HepG2 (cell line): ENCODE data around the gene FXR2. TPM values are rescaled to one million over a fixed set of nuclear protein-coding genes. Genes with fewer than 3 reads are reported as not detected.
A peak's percentile ranks its signal among the peaks of the same experiment; 100 is the strongest.

Experiments used
- AGO2 ChIP-seq: fragments of 200-400 bp; formaldehyde crosslinking; optimal IDR thresholded peaks from 2 replicates; pipeline ENCODE3; 2017; ENCODE audit warnings: mild to moderate bottlenecking, low read depth, low read length, moderate library complexity
- ARHGAP35 ChIP-seq: sonication (generic); formaldehyde crosslinking; IDR thresholded peaks from 2 replicates; pipeline ENCODE4 v1.9.0; 2022; ENCODE audit warnings: mild to moderate bottlenecking, inconsistent platforms, moderate library complexity, missing genetic modification reagents, borderline replicate concordance
- CENPT ChIP-seq: sonication (generic); formaldehyde crosslinking; IDR thresholded peaks from 2 replicates; pipeline ENCODE4 v1.8.0; 2022; ENCODE audit warnings: low read depth, mild to moderate bottlenecking, moderate library complexity, missing genetic modification reagents
- ELF4 ChIP-seq: sonication (generic); formaldehyde crosslinking; IDR thresholded peaks from 2 replicates; pipeline ENCODE4 v1.5.0; 2020; ENCODE audit warnings: missing genetic modification reagents, mild to moderate bottlenecking, moderate library complexity, borderline replicate concordance
- GATAD1 ChIP-seq: IDR thresholded peaks from 2 replicates; pipeline ENCODE4 v1.6.1; 2016; ENCODE audit warnings: missing genetic modification reagents, missing compliant biosample characterization
- HNF4A ChIP-seq: sonication (generic); formaldehyde crosslinking; IDR thresholded peaks from 2 replicates; pipeline ENCODE4 v1.4.0; 2020; ENCODE audit warnings: missing genetic modification reagents
- KDM5A ChIP-seq: fragments of 200-600 bp; sonication (generic); IDR thresholded peaks from 2 replicates; pipeline ENCODE4 v1.7.0; 2018; ENCODE audit warnings: antibody characterized with exemption, mild to moderate bottlenecking, low read length, borderline replicate concordance
- KLF11 ChIP-seq: IDR thresholded peaks from 2 replicates; pipeline ENCODE4 v1.6.1; 2016; ENCODE audit warnings: missing compliant biosample characterization
- KLF13 ChIP-seq: sonication (generic); formaldehyde crosslinking; IDR thresholded peaks from 2 replicates; pipeline ENCODE4 v1.4.0; 2020; ENCODE audit warnings: mild to moderate bottlenecking, missing genetic modification reagents
- KLF6 ChIP-seq: IDR thresholded peaks from 2 replicates; pipeline ENCODE4 v1.8.0; 2016; ENCODE audit warnings: missing biosample characterization, missing genetic modification reagents
- MLLT10 ChIP-seq: sonication (generic); formaldehyde crosslinking; IDR thresholded peaks from 2 replicates; pipeline ENCODE4 v1.4.0; 2020; ENCODE audit warnings: missing genetic modification reagents
- NFIB ChIP-seq: sonication (generic); formaldehyde crosslinking; IDR thresholded peaks from 2 replicates; pipeline ENCODE4 v1.9.0; 2021; ENCODE audit warnings: missing genetic modification reagents, mild to moderate bottlenecking, borderline replicate concordance
- NR3C1 ChIP-seq: sonication (generic); formaldehyde crosslinking; IDR thresholded peaks from 2 replicates; pipeline ENCODE4 v1.4.0; 2020; ENCODE audit warnings: missing genetic modification reagents
- RBM39 ChIP-seq: fragments of 200-400 bp; formaldehyde crosslinking; IDR thresholded peaks from one replicate; pipeline ENCODE4 v1.6.1; 2018; ENCODE audit warnings: antibody characterized with exemption, mild to moderate bottlenecking, low read depth, low read length; ENCODE audit not compliant: poor library complexity, severe bottlenecking
- RNF2 ChIP-seq: fragments of 450-650 bp; conservative IDR thresholded peaks from 2 replicates; pipeline ENCODE4 v1.6.1; 2016; ENCODE audit warnings: low read depth
- ZFP90 ChIP-seq: sonication (generic); formaldehyde crosslinking; IDR thresholded peaks from 2 replicates; pipeline ENCODE4 v1.8.0; 2022; ENCODE audit warnings: missing genetic modification reagents, mild to moderate bottlenecking, inconsistent platforms, borderline replicate concordance
- ZNF264 ChIP-seq: sonication (generic); formaldehyde crosslinking; IDR thresholded peaks from 2 replicates; pipeline ENCODE4 v1.4.0; 2020; ENCODE audit warnings: missing genetic modification reagents
- ZNF644 ChIP-seq: IDR thresholded peaks from 2 replicates; pipeline ENCODE4 v1.6.1; 2016; ENCODE audit warnings: low read depth
- polyA plus RNA-seq, 8 experiments: library from polyadenylated mRNA; depleted of rRNA in 3 of 8; stranded (reverse) in 7 of 8; unstranded in 1 of 8; fragments of >200 nt; fragmentation: Illumina TruSeq in 4 of 8; extraction: Trizol in 4 of 8; gene quantifications; 2 replicates each; pipeline versions ENCODE4 v1.2.1 to v1.2.3, GENCODE V29; 2011 to 2016; ENCODE audit warnings: low read depth in 4 of 8, missing spikeins in 1 of 8, mixed read lengths in 1 of 8; ENCODE audit not compliant: insufficient read depth in 1 of 8
- total RNA-seq, 5 experiments: library from RNA; depleted of rRNA; stranded (reverse); fragments of >200 nt; fragmentation: Illumina TruSeq; extraction: Trizol; gene quantifications; 2 replicates each; pipeline ENCODE4 v1.2.3, GENCODE V29; 2016; ENCODE audit warnings: low read depth in 1 of 5
- TF ChIP-seq, protein P1 (sequence below): sonication (generic); formaldehyde crosslinking; IDR thresholded peaks from 2 replicates; pipeline ENCODE4 v1.5.1; 2020; ENCODE audit warnings: mild to moderate bottlenecking, missing genetic modification reagents
- TF ChIP-seq, protein P2 (sequence below): sonication (generic); formaldehyde crosslinking; IDR thresholded peaks from 2 replicates; pipeline ENCODE4 v1.4.0; 2020; ENCODE audit warnings: missing genetic modification reagents, borderline replicate concordance
- TF ChIP-seq, protein P3 (sequence below): sonication (generic); formaldehyde crosslinking; IDR thresholded peaks from 2 replicates; pipeline ENCODE4 v1.9.0; 2022; ENCODE audit warnings: low read depth, missing genetic modification reagents

FXR2 gene
- total and polyA plus RNA-seq, 2 of the 13 experiments (the other 11 are each of a cell fraction or from before 2014, with no cell fraction given), result 20.9 to 24.4 TPM

DNA sequence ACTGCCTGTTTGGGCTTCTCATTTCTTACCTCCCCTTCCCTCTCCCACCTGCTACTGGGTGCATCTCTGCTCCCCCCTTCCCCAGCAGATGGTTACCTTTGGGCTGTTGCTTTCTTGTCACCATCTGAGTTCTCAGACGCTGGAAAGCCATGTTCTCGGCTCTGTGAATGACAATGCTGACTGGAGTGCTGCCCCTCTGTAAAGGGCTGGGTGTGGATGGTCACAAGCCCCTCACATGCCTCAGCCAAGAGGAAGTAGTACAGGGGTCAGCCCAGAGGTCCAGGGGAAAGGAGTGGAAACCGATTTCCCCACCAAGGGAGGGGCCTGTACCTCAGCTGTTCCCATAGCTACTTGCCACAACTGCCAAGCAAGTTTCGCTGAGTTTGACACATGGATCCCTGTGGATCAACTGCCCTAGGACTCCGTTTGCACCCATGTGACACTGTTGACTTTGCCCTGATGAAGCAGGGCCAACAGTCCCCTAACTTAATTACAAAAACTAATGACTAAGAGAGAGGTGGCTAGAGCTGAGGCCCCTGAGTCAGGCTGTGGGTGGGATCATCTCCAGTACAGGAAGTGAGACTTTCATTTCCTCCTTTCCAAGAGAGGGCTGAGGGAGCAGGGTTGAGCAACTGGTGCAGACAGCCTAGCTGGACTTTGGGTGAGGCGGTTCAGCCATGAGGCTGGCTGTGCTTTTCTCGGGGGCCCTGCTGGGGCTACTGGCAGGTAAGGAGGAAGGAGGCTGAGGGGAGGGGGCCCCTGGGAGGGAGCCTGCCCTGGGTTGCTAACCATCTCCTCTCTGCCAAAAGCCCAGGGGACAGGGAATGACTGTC lies 35.5 kb downstream of the FXR2 start, which contains the start of gene CD68 (continued):
- peak; percentile 78; the same call in 1 of the 2 replicates for TF ChIP-seq ZFP90 (CRISPR knock-in tag)
- TF ChIP-seq RNF2, result 0 out of 2 replicates have a peak, but pooled peaks have one; percentile 46
- TF ChIP-seq HNF4A (CRISPR knock-in tag), result peak; percentile 73
- TF ChIP-seq NR3C1, result no peak
- no peak for TF ChIP-seq KLF11 (CRISPR knock-in tag)
- TF ChIP-seq, protein P1, sequence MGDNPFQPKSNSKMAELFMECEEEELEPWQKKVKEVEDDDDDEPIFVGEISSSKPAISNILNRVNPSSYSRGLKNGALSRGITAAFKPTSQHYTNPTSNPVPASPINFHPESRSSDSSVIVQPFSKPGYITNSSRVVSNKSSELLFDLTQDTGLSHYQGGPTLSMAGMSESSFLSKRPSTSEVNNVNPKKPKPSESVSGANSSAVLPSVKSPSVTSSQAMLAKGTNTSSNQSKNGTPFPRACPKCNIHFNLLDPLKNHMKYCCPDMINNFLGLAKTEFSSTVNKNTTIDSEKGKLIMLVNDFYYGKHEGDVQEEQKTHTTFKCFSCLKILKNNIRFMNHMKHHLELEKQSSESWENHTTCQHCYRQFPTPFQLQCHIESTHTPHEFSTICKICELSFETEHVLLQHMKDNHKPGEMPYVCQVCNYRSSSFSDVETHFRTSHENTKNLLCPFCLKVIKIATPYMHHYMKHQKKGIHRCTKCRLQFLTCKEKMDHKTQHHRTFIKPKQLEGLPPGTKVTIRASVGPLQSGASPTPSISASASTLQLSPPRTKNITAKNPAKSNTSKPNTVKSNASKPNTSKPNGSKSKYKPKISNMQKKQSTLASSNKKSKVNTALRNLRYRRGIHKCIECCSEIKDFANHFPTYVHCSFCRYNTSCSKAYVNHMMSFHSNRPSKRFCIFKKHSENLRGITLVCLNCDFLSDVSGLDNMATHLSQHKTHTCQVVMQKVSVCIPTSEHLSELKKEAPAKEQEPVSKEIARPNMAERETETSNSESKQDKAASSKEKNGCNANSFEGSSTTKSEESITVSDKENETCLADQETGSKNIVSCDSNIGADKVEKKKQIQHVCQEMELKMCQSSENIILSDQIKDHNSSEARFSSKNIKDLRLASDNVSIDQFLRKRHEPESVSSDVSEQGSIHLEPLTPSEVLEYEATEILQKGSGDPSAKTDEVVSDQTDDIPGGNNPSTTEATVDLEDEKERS (CRISPR knock-in tag), result peak; percentile 96
- no peak for TF ChIP-seq KDM5A
- TF ChIP-seq AGO2, result peak; percentile 99
- TF ChIP-seq ZNF644 (CRISPR knock-in tag), result no peak
- TF ChIP-seq, protein P2, sequence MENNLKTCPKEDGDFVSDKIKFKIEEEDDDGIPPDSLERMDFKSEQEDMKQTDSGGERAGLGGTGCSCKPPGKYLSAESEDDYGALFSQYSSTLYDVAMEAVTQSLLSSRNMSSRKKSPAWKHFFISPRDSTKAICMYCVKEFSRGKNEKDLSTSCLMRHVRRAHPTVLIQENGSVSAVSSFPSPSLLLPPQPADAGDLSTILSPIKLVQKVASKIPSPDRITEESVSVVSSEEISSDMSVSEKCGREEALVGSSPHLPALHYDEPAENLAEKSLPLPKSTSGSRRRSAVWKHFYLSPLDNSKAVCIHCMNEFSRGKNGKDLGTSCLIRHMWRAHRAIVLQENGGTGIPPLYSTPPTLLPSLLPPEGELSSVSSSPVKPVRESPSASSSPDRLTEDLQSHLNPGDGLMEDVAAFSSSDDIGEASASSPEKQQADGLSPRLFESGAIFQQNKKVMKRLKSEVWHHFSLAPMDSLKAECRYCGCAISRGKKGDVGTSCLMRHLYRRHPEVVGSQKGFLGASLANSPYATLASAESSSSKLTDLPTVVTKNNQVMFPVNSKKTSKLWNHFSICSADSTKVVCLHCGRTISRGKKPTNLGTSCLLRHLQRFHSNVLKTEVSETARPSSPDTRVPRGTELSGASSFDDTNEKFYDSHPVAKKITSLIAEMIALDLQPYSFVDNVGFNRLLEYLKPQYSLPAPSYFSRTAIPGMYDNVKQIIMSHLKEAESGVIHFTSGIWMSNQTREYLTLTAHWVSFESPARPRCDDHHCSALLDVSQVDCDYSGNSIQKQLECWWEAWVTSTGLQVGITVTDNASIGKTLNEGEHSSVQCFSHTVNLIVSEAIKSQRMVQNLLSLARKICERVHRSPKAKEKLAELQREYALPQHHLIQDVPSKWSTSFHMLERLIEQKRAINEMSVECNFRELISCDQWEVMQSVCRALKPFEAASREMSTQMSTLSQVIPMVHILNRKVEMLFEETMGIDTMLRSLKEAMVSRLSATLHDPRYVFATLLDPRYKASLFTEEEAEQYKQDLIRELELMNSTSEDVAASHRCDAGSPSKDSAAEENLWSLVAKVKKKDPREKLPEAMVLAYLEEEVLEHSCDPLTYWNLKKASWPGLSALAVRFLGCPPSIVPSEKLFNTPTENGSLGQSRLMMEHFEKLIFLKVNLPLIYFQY (CRISPR knock-in tag), result no peak; the same call in 1 of the 2 replicates
- no peak for TF ChIP-seq RBM39
- peak; percentile 56; the same call in 1 of the 2 replicates for TF ChIP-seq KLF6
- TF ChIP-seq ARHGAP35 (CRISPR knock-in tag), result no peak; the same call in 1 of the 2 replicates
- no peak for TF ChIP-seq KLF13 (CRISPR knock-in tag)
- no peak for TF ChIP-seq MLLT10 (CRISPR knock-in tag)
- TF ChIP-seq NFIB (CRISPR knock-in tag), result no peak
- no peak for TF ChIP-seq ELF4
- TF ChIP-seq ZNF264 (CRISPR knock-in tag), result peak; percentile 65; the same call in 1 of the 2 replicates
- TF ChIP-seq, protein P3, sequence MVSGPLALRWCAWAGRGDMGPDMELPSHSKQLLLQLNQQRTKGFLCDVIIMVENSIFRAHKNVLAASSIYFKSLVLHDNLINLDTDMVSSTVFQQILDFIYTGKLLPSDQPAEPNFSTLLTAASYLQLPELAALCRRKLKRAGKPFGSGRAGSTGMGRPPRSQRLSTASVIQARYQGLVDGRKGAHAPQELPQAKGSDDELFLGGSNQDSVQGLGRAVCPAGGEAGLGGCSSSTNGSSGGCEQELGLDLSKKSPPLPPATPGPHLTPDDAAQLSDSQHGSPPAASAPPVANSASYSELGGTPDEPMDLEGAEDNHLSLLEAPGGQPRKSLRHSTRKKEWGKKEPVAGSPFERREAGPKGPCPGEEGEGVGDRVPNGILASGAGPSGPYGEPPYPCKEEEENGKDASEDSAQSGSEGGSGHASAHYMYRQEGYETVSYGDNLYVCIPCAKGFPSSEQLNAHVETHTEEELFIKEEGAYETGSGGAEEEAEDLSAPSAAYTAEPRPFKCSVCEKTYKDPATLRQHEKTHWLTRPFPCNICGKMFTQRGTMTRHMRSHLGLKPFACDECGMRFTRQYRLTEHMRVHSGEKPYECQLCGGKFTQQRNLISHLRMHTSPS (CRISPR knock-in tag), result peak; percentile 32; the same call in 1 of the 2 replicates
- TF ChIP-seq CENPT (CRISPR knock-in tag), result 0 out of 2 replicates have a peak, but pooled peaks have one; percentile 56
- TF ChIP-seq GATAD1 (CRISPR knock-in tag), result peak; percentile 68
